GM18951 (cell line): ENCODE results near the gene CENATAC.
"Not testable (repeated sequence)": the region's sequence is repeated elsewhere in the genome, so short reads cannot be mapped to it uniquely, and the experiment has no call there.

Source experiments
- POLR2A ChIP-seq: IDR thresholded peaks from 4 replicates; pipeline ENCODE4 v1.6.1; 2011; ENCODE audit warnings: mild to moderate bottlenecking; ENCODE audit not compliant: insufficient read length, insufficient read depth; ENCODE audit errors: extremely low read depth
- in situ Hi-C: fragments of 300-500 bp; cut with MboI; formaldehyde crosslinking; loops from one replicate; pipeline ENCODE4 v1.12.0; 2022; ENCODE audit warnings: low sequenced_read_pairs, mixed read lengths, inconsistent platforms; ENCODE audit not compliant: unreplicated experiment

CENATAC gene

GRCh38 chr11:118975771-118976709 lies 21.9 kb upstream of the CENATAC start:
- in situ Hi-C loops: no loop called here
- no peak for TF ChIP-seq POLR2A

GRCh38 chr11:118979434-118979833 lies 18.5 kb upstream of the CENATAC start:
- in situ Hi-C loops: no loop called here
- no peak for TF ChIP-seq POLR2A

GRCh38 chr11:118980191-118980881 lies 17.6 kb upstream of the CENATAC start:
- in situ Hi-C loops: no loop called here
- TF ChIP-seq POLR2A: no peak

GRCh38 chr11:118984337-118984736 lies 13.6 kb upstream of the CENATAC start:
- in situ Hi-C loops: not testable (repeated sequence)

- TF ChIP-seq POLR2A: no peak
- in situ Hi-C loops: no loop called here
Observed at GRCh38 chr11:118984825-118985224, 13.1 kb upstream of the CENATAC start.

GRCh38 chr11:118988280-118988679 lies 9.7 kb upstream of the CENATAC start:
- TF ChIP-seq POLR2A: no peak
- in situ Hi-C loops: no loop called here

GRCh38 chr11:118991486-118992038 lies 6.4 kb upstream of the CENATAC start:
- in situ Hi-C loops: not testable (repeated sequence)

- in situ Hi-C loops: no loop called here
- TF ChIP-seq POLR2A: peak; percentile 13
Observed at GRCh38 chr11:118996926-118997626, 862 bp upstream of the CENATAC start.

- no peak for TF ChIP-seq POLR2A
- in situ Hi-C loops: no loop called here
Observed at GRCh38 chr11:118998388-118998717, 415 bp downstream of the CENATAC start.

GRCh38 chr11:118998822-118999221 lies 884 bp downstream of the CENATAC start:
- in situ Hi-C loops: no loop called here
- no peak for TF ChIP-seq POLR2A

- in situ Hi-C loops: no loop called here
- no peak for TF ChIP-seq POLR2A
Observed at GRCh38 chr11:119000906-119001305, 3.0 kb downstream of the CENATAC start.

GRCh38 chr11:119006656-119007055 lies 8.7 kb downstream of the CENATAC start:
- TF ChIP-seq POLR2A: no peak

GRCh38 chr11:119011476-119012053 lies 13.6 kb downstream of the CENATAC start:
- in situ Hi-C loops: no loop called here
- no peak for TF ChIP-seq POLR2A

More at GRCh38 chr11:119006656-119007055, 8.7 kb downstream of the CENATAC start:
- in situ Hi-C loops: no loop called here

GRCh38 chr11:119012629-119013170 lies 14.8 kb downstream of the CENATAC start:
- in situ Hi-C loops: no loop called here

More at GRCh38 chr11:119012629-119013170, 14.8 kb downstream of the CENATAC start:
- TF ChIP-seq POLR2A: no peak
